GM23248 (cell line): ENCODE data around the gene KRT25.

Experiments
- EZH2 ChIP-seq: fragments of 200-600 bp; sonication (generic); IDR thresholded peaks from 2 replicates; pipeline ENCODE4 v1.6.1; 2018; ENCODE audit warnings: antibody characterized with exemption, mild to moderate bottlenecking; ENCODE audit not compliant: insufficient read depth, poor library complexity, severe bottlenecking
- EZH2phosphoT487 ChIP-seq: fragments of 200-600 bp; sonication (generic); IDR thresholded peaks from 2 replicates; pipeline ENCODE4 v1.6.1; 2018; ENCODE audit warnings: antibody characterized with exemption, moderate library complexity, mild to moderate bottlenecking, low read depth; ENCODE audit not compliant: insufficient read depth

- TF ChIP-seq EZH2phosphoT487 = no peak
- no peak for TF ChIP-seq EZH2
Measured at GRCh38 chr17:40794466-40794865, 39.3 kb upstream of the KRT25 start.
